ENCODE results near the gene PGAP6.
"Not testable (repeated sequence)": the region's sequence is repeated elsewhere in the genome, so short reads cannot be mapped to it uniquely, and the experiment has no call there.

The PGAP6 gene

DNA sequence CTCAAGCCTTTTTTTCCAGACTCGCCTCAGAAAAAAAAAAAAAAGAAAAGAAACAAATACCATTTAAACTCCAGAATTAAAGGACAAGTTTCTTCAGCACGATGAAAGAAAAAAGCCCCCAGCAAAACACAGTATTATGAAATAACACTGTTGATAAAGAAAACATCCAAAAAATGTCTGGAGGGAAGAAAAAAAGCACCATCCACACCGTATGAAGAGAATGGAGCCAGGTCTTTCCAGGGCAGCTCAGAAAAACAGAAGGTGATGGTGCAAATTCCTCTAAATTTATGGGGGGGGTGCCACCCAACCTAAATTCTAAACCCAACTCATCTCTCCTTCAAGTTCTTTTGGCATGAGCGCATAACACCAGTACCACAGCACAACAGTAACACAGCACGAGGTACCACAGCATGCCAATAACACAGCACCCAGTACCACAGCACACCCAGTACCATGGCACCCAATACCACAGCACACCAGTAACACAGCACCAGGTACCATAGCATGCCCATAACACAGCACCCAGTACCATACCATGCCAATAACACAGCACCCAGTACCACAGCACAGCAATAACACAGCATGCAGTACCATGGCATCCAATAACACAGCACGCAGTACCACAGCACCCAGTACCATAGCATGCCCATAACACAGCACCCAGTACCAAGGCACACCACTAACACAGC is 48.2 kb downstream of the PGAP6 start:
- TF ChIP-seq, protein P1, sequence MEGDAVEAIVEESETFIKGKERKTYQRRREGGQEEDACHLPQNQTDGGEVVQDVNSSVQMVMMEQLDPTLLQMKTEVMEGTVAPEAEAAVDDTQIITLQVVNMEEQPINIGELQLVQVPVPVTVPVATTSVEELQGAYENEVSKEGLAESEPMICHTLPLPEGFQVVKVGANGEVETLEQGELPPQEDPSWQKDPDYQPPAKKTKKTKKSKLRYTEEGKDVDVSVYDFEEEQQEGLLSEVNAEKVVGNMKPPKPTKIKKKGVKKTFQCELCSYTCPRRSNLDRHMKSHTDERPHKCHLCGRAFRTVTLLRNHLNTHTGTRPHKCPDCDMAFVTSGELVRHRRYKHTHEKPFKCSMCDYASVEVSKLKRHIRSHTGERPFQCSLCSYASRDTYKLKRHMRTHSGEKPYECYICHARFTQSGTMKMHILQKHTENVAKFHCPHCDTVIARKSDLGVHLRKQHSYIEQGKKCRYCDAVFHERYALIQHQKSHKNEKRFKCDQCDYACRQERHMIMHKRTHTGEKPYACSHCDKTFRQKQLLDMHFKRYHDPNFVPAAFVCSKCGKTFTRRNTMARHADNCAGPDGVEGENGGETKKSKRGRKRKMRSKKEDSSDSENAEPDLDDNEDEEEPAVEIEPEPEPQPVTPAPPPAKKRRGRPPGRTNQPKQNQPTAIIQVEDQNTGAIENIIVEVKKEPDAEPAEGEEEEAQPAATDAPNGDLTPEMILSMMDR (IDR thresholded peaks at IDR 0.05; ENCODE audit: borderline replicate concordance, extremely low read depth, low read length, poor library complexity, severe bottlenecking): no peak
- no peak for TF ChIP-seq EZH2 (IDR thresholded peaks at IDR 0.05; ENCODE audit: borderline replicate concordance, low read depth, low read length, severe bottlenecking)
- ATAC-seq (ENCODE audit: insufficient read depth, low read depth): peak; percentile 27; the same call in 1 of the 3 replicates

DNA sequence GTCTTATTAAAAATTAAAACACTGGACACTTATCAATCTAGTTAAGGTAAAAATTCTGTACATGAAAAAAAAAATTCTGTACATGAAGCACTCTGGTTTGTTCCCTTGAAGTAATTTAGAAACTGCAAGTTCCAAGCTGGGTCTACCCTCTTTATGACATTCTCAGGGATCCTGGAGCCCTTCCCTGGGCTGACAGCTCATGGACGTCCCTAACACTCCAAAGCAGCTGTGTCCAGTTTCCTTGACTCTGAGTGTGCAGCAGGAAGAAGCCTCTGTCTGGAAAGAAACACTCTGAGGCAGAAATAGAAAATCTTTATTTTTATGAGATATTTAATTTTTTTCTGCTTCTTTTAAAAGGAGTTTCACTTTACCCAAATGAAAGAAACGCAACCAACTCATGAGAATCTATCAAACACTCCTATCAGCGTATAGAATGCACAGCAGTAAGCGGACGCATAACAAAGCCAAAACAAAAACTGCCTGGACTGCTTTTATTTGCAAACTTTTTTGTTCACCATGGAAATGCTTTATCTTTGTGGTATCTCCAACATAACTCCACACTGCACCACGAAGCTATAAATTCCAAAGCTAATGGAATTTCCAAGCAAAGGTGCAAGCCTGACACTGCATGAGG is 50.5 kb downstream of the PGAP6 start:
- not testable (repeated sequence) for H3K4me2 ChIP-seq (ENCODE audit: insufficient read depth, low read length); H3K9me3 ChIP-seq (ENCODE audit: insufficient read depth, low read length, severe bottlenecking); ATAC-seq (ENCODE audit: insufficient read depth, low read depth); H3K4me3 ChIP-seq (ENCODE audit: low read depth in 1 of 2, low read length in 2 of 2); H3K4me1 ChIP-seq (ENCODE audit: insufficient read depth, low read length); H3K9ac ChIP-seq (ENCODE audit: low read depth, low read length); H3K27ac ChIP-seq (ENCODE audit: low read length); DNase-seq; H3K36me3 ChIP-seq (ENCODE audit: insufficient read depth, low read length); H3K27me3 ChIP-seq (ENCODE audit: insufficient read depth, low read length, poor library complexity); H2AFZ ChIP-seq (ENCODE audit: low read depth, low read length)
- peaks cover 89% of the 10 kb centered on the region for H3K79me2 ChIP-seq (ENCODE audit: insufficient read depth, low read length)
- peaks cover 50% of the 10 kb centered on the region for H4K20me1 ChIP-seq (ENCODE audit: insufficient read depth, low read length)

More for the DNA sequence above, 48.2 kb downstream of the PGAP6 start:
- Histone ChIP-seq H3K4me3 (ENCODE audit: low read depth in 1 of 2, low read length in 2 of 2) (no peak overlapping the region), H3K4me1 (ENCODE audit: insufficient read depth, low read length) (0 out of 2 replicates have a peak, but pooled peaks cover 2% of the 10 kb centered on the region), H4K20me1 (ENCODE audit: insufficient read depth, low read length) (peaks cover 53% of the 10 kb centered on the region), H3K27ac (ENCODE audit: low read length) (no peak overlapping the region), H2AFZ (ENCODE audit: low read depth, low read length) (no peak overlapping the region), H3K79me2 (ENCODE audit: insufficient read depth, low read length) (peaks cover 96% of the 10 kb centered on the region), H3K27me3 (ENCODE audit: insufficient read depth, low read length, poor library complexity) (no peaks in the 10 kb centered on the region), H3K9me3 (ENCODE audit: insufficient read depth, low read length, severe bottlenecking) (no peaks in the 10 kb centered on the region), H3K9ac (ENCODE audit: low read depth, low read length) (no peak overlapping the region), H3K4me2 (ENCODE audit: insufficient read depth, low read length) (no peak overlapping the region), H3K36me3 (ENCODE audit: insufficient read depth, low read length) (no peaks in the 10 kb centered on the region)
- no peak for DNase-seq

GRCh38 chr16:330741-331140 is 51.0 kb downstream of the PGAP6 start:
- peaks cover 87% of the 10 kb centered on the region for H3K79me2 ChIP-seq (ENCODE audit: insufficient read depth, low read length)
- TF ChIP-seq, protein P1 (IDR thresholded peaks at IDR 0.05; ENCODE audit: borderline replicate concordance, extremely low read depth, low read length, poor library complexity, severe bottlenecking): no peak
- TF ChIP-seq EZH2 (IDR thresholded peaks at IDR 0.05; ENCODE audit: borderline replicate concordance, low read depth, low read length, severe bottlenecking): no peak
- peaks cover 48% of the 10 kb centered on the region for H4K20me1 ChIP-seq (ENCODE audit: insufficient read depth, low read length)
- ATAC-seq (ENCODE audit: insufficient read depth, low read depth) (no peak), DNase-seq (no peak)
- H2AFZ ChIP-seq (ENCODE audit: low read depth, low read length): no peak overlapping the region
- H3K9ac ChIP-seq (ENCODE audit: low read depth, low read length): no peak overlapping the region
- H3K27me3 ChIP-seq (ENCODE audit: insufficient read depth, low read length, poor library complexity): no peaks in the 10 kb centered on the region
- H3K4me1 ChIP-seq (ENCODE audit: insufficient read depth, low read length): 0 out of 2 replicates have a peak, but pooled peaks cover 2% of the 10 kb centered on the region
- no peaks in the 10 kb centered on the region for H3K9me3 ChIP-seq (ENCODE audit: insufficient read depth, low read length, severe bottlenecking)
- H3K36me3 ChIP-seq (ENCODE audit: insufficient read depth, low read length): no peaks in the 10 kb centered on the region
- no peak overlapping the region for H3K4me2 ChIP-seq (ENCODE audit: insufficient read depth, low read length)
- no peak overlapping the region for H3K4me3 ChIP-seq (ENCODE audit: low read depth in 1 of 2, low read length in 2 of 2)
- no peak overlapping the region for H3K27ac ChIP-seq (ENCODE audit: low read length)

DNA sequence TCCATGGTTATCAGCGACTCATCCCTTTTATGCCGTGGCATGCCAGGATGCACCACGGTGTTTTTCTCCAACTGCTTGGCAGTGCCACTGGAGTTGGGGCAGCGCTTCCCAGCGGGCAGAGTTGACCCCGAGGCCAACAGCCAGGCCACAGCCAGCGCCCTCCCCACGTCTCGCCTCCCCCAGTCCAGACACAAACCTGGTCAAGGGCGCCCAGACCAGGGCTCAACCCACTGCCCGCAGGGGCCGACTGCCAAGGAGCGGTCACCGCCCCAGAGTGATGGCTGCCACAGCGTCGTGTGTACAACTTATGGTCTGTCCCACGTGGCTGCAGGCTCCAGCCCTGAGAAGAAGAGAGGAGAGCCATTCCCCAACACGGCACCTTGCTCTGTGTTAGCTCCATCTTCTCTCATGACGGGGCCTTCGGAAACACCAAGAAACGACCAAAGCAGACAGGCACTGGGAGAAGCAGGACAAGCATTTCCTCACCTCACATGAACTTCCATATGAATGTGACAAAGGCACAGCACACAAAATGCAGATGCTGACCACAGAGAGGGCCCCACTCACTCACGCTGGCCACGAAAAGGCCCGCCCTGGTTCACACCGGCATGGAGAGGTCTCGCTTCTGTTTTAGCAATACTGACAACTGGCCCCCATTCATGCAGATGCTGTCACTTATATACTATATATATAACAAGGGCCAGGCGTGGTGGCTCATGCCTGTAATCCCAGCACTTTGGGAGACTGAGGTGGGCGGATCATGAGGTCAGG is 56.2 kb downstream of the PGAP6 start:
- Histone ChIP-seq H3K4me2 (ENCODE audit: insufficient read depth, low read length) (no peak overlapping the region), H2AFZ (ENCODE audit: low read depth, low read length) (no peak overlapping the region), H4K20me1 (ENCODE audit: insufficient read depth, low read length) (peaks cover 63% of the 10 kb centered on the region), H3K27ac (ENCODE audit: low read length) (no peak overlapping the region), H3K4me3 (ENCODE audit: low read depth in 1 of 2, low read length in 2 of 2) (no peak overlapping the region), H3K79me2 (ENCODE audit: insufficient read depth, low read length) (peaks cover 81% of the 10 kb centered on the region), H3K9ac (ENCODE audit: low read depth, low read length) (no peak overlapping the region), H3K36me3 (ENCODE audit: insufficient read depth, low read length) (peaks cover 5% of the 10 kb centered on the region; the same call in 1 of the 2 replicates), H3K27me3 (ENCODE audit: insufficient read depth, low read length, poor library complexity) (no peaks in the 10 kb centered on the region), H3K4me1 (ENCODE audit: insufficient read depth, low read length) (no peaks in the 10 kb centered on the region), H3K9me3 (ENCODE audit: insufficient read depth, low read length, severe bottlenecking) (no peaks in the 10 kb centered on the region)
- DNase-seq (no peak), ATAC-seq (ENCODE audit: insufficient read depth, low read depth) (no peak)
- TF ChIP-seq EZH2 (IDR thresholded peaks at IDR 0.05; ENCODE audit: borderline replicate concordance, low read depth, low read length, severe bottlenecking): no peak
- TF ChIP-seq, protein P1 (IDR thresholded peaks at IDR 0.05; ENCODE audit: borderline replicate concordance, extremely low read depth, low read length, poor library complexity, severe bottlenecking): no peak

Measured in DND-41 (cell line).